Naive thymus-derived CD4-positive, alpha-beta T cell (primary cell): ENCODE measurements around the gene LMAN1L. TPM values are rescaled to one million over a fixed set of nuclear protein-coding genes. Genes with fewer than 3 reads are reported as not detected.

ENCODE experiments used
- ATAC-seq: fragments of 150-1000 bp; cut with Tn5 transposase; 2 replicates; pipeline ENCODE4 v1.10.0; 2021; ENCODE audit warnings: mild to moderate bottlenecking, moderate library complexity
- CTCF ChIA-PET: fragments of 350-600 bp; sonication (Branson Sonifier 250); formaldehyde crosslinking; loops from one replicate; lab custom pipeline; 2021; ENCODE audit warnings: antibody characterized with exemption; lab: Charles Lee
- POLR2A ChIA-PET: fragments of 350-600 bp; sonication (Branson Sonifier 250); formaldehyde crosslinking; loops from one replicate; lab custom pipeline; 2021; ENCODE audit warnings: antibody characterized with exemption, inconsistent platforms; lab: Charles Lee
- DNase-seq, 9 donors: peaks; one replicate each; pipeline versions ENCODE4 v3.0.0 to v3.0.0-alpha.2; 2020 to 2022; ENCODE audit warnings: mixed read lengths in 1 of 9
- H3K27ac ChIP-seq: one replicate; pipeline ENCODE4 v1.7.0; 2013; ENCODE audit warnings: mild to moderate bottlenecking, low read depth, low read length, moderate library complexity
- H3K27me3 ChIP-seq, 2 donors: one replicate each; pipeline ENCODE4 v1.7.0; 2013; ENCODE audit warnings: low read length in 2 of 2, mild to moderate bottlenecking in 2 of 2, moderate library complexity in 2 of 2; ENCODE audit not compliant: control insufficient read depth in 2 of 2, insufficient read depth in 2 of 2
- H3K36me3 ChIP-seq, 3 experiments: 1 replicate in 2 of 3; 2 replicates in 1 of 3; pipeline ENCODE4 v1.7.0; 2013; ENCODE audit warnings: low read length in 3 of 3, mild to moderate bottlenecking in 3 of 3, moderate library complexity in 1 of 3; ENCODE audit not compliant: insufficient read depth in 3 of 3, control insufficient read depth in 2 of 3
- H3K4me1 ChIP-seq, 2 donors: one replicate each; pipeline ENCODE4 v1.7.0; 2013; ENCODE audit warnings: low read length in 2 of 2, mild to moderate bottlenecking in 2 of 2, moderate library complexity in 1 of 2; ENCODE audit not compliant: control insufficient read depth in 2 of 2, insufficient read depth in 2 of 2
- H3K4me3 ChIP-seq: 2 replicates; pipeline ENCODE4 v1.7.0; 2013; ENCODE audit warnings: mild to moderate bottlenecking, low read length
- H3K9me3 ChIP-seq, 3 experiments: 1 replicate in 2 of 3; 2 replicates in 1 of 3; pipeline ENCODE4 v1.7.0; 2013; ENCODE audit warnings: low read length in 3 of 3; ENCODE audit not compliant: control insufficient read depth in 2 of 3
- H3K27ac Mint-ChIP-seq, 9 donors: one replicate each; pipeline ENCODE4 v1.8.0; 2020 to 2022; ENCODE audit warnings: mixed read lengths in 9 of 9, mild to moderate bottlenecking in 8 of 9, moderate library complexity in 5 of 9, inconsistent platforms in 2 of 9
- H3K27me3 Mint-ChIP-seq, 5 donors: one replicate each; pipeline ENCODE4 v1.8.0; 2021 to 2022; ENCODE audit warnings: mixed read lengths in 5 of 5, mild to moderate bottlenecking in 1 of 5
- H3K36me3 Mint-ChIP-seq, 5 donors: one replicate each; pipeline ENCODE4 v1.8.0; 2020 to 2022; ENCODE audit warnings: mixed read lengths in 5 of 5, mild to moderate bottlenecking in 3 of 5, inconsistent platforms in 1 of 5
- H3K4me1 Mint-ChIP-seq, 7 donors: one replicate each; pipeline ENCODE4 v1.8.0; 2020 to 2022; ENCODE audit warnings: mixed read lengths in 7 of 7, mild to moderate bottlenecking in 3 of 7, inconsistent platforms in 1 of 7
- H3K4me3 Mint-ChIP-seq, 10 donors: one replicate each; pipeline ENCODE4 v1.8.0; 2020 to 2022; ENCODE audit warnings: mild to moderate bottlenecking in 10 of 10, mixed read lengths in 10 of 10, moderate library complexity in 6 of 10, inconsistent platforms in 2 of 10
- H3K9me3 Mint-ChIP-seq, 11 donors: one replicate each; pipeline ENCODE4 v1.8.0; 2020 to 2022; ENCODE audit warnings: mixed read lengths in 11 of 11, mild to moderate bottlenecking in 4 of 11, inconsistent platforms in 1 of 11, moderate library complexity in 1 of 11
- intact Hi-C, 2 donors: fragments of 100-400 bp; cut with micrococcal nuclease; formaldehyde crosslinking; loops; one replicate each; pipeline ENCODE4 v1.15.1; 2023
- polyA plus RNA-seq, 2 donors: library from polyadenylated mRNA; unstranded; fragments of 300-500 nt; fragmentation: Illumina TruSeq; gene quantifications; one replicate each; pipeline ENCODE4 v1.2.3, GENCODE V29; 2021
- total RNA-seq, 6 experiments: library from RNA in 5 of 6; stranded (reverse) in 5 of 6; gene quantifications; 1 replicate in 5 of 6; 2 replicates in 1 of 6; pipeline ENCODE4 v1.2.3 and lab custom pipeline; 2021 to 2026

Gene LMAN1L
- total and polyA plus RNA-seq, 7 experiments from 2014 or later = 0.35 to 2.4 (median 1.3) TPM; not detected in 2

- POLR2A ChIA-PET = interaction anchor here (0.5 to 4.4 kb wide), 16 partner anchors 9 to 428 kb away, joined by 3 to 44 read pairs (median 7); partner anchors contain the start of genes FAM219B and SCAMP2
Measured at GRCh38 chr15:74842581-74843444, 30.2 kb downstream of the LMAN1L start, which contains the start of gene ULK3. TSS of gene ULK3 (minus strand) at chr15:74843156. CDS start at chr15:74843105, 51 bp downstream.

GRCh38 chr15:74843445-74843828, 30.8 kb downstream of the LMAN1L start:
- Histone ChIP-seq H3K36me3 (peaks cover 0 to 44% (median 4%) of the 10 kb centered on the region in 3 experiments), H3K4me1 (peaks cover 40 to 50% of the 10 kb centered on the region in 2 donors), H3K4me3 (peak overlapping the region; percentile 49), H3K27me3 (no peaks in the 10 kb centered on the region), H3K9me3 (no peaks in the 10 kb centered on the region), H3K27ac (peak overlapping the region; percentile 79)
- DNase-seq (no peak), ATAC-seq (no peak)
- ChIA-PET POLR2A (interaction anchor here (0.6 to 4.4 kb wide), 12 partner anchors 13 to 147 kb away, joined by 3 to 44 read pairs (median 12); partner anchors contain the start of genes FAM219B and SCAMP2), CTCF (interaction anchor here (1.9 to 2.6 kb wide), 5 partner anchors 9 to 63 kb away, joined by 6 to 11 read pairs (median 8); partner anchors contain the start of gene FAM219B)
- intact Hi-C loops = loop anchor here (1.0 to 10.0 kb wide), 16 partner anchors 30 to 611 kb away; partner anchors contain the start of genes COX5A (in 2 of the 2), FAM219B (in 2 of the 2), ARID3B (in 1 of the 2) and C15orf39 (in 1 of the 2)
- Mint-ChIP-seq H3K27ac (peak overlapping the region; percentile 88 to 95 (median 94)), H3K4me3 (peak overlapping the region; percentile 80 to 95 (median 88)), H3K36me3 (peaks cover 5 to 34% (median 10%) of the 10 kb centered on the region in 5 donors), H3K4me1 (peaks cover 26 to 62% (median 50%) of the 10 kb centered on the region in 7 donors), H3K9me3 (no peaks in the 10 kb centered on the region), H3K27me3 (no peaks in the 10 kb centered on the region)

More at GRCh38 chr15:74842581-74843444, 30.2 kb downstream of the LMAN1L start, which contains the start of gene ULK3:
- ATAC-seq (peak; percentile 97), DNase-seq (peak; percentile 89 to 97 (median 93))
- no peaks in the 10 kb centered on the region for H3K27me3 ChIP-seq
- peak within 1 kb of the TSS; percentile 79 for H3K27ac ChIP-seq
- Mint-ChIP-seq H3K9me3 (no peaks in the 10 kb centered on the region), H3K27me3 (no peaks in the 10 kb centered on the region), H3K4me1 (peaks cover 26 to 62% (median 50%) of the 10 kb centered on the region in 7 donors), H3K4me3 (peak within 1 kb of the TSS; percentile 80 to 95 (median 90)), H3K27ac (peak within 1 kb of the TSS; percentile 88 to 95 (median 94)), H3K36me3 (peaks cover 3 to 31% (median 5%) of the 10 kb centered on the region in 5 donors)
- intact Hi-C loops = loop anchor here (1.0 to 10.0 kb wide), 16 partner anchors 30 to 612 kb away; partner anchors contain the start of genes COX5A (in 2 of the 2), FAM219B (in 2 of the 2), ARID3B (in 1 of the 2) and C15orf39 (in 1 of the 2)
- H3K4me1 ChIP-seq = peaks cover 40 to 50% of the 10 kb centered on the region in 2 donors
- H3K9me3 ChIP-seq = no peaks in the 10 kb centered on the region
- H3K4me3 ChIP-seq = peak within 1 kb of the TSS; percentile 74
- CTCF ChIA-PET = interaction anchor here (0.5 to 2.6 kb wide), 9 partner anchors 10 to 68 kb away, joined by 3 to 11 read pairs (median 6); partner anchors contain the start of gene FAM219B
- H3K36me3 ChIP-seq = peaks cover 0 to 44% (median 4%) of the 10 kb centered on the region in 3 experiments

DNA sequence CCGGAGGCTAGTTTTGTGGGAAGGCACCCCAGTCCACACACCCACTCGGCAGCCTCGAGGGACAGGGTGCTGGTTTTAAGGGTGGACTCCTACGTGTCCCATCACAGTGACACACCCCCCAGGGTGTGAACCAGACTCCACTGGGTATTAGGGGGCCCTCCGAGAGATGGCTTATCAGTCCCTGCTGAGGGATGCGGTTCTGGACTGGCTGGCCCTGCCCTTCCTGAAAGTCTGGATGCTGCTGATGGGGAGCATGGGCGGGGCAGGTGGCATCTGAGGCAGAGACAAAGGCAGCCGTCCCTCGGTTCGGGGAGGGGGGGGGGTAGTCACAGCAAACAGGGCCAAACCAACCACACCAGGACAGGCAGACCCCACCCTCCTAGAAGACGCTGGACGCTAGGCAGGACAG, 31.3 kb downstream of the LMAN1L start:
- CTCF ChIA-PET = interaction anchor here (1.0 to 2.6 kb wide), 10 partner anchors 9 to 151 kb away, joined by 3 to 20 read pairs (median 6); partner anchors contain the start of genes FAM219B and SCAMP5
- Histone ChIP-seq H3K9me3 (no peaks in the 10 kb centered on the region), H3K4me3 (peak overlapping the region; percentile 49), H3K27ac (peak overlapping the region; percentile 79), H3K36me3 (peaks cover 0 to 44% (median 1%) of the 10 kb centered on the region in 3 experiments), H3K4me1 (peaks cover 40 to 50% of the 10 kb centered on the region in 2 donors), H3K27me3 (no peaks in the 10 kb centered on the region)
- ATAC-seq = no peak
- POLR2A ChIA-PET = interaction anchor here (1.2 to 4.4 kb wide), 14 partner anchors 10 to 608 kb away, joined by 3 to 44 read pairs (median 10); partner anchors contain the start of genes C15orf39, FAM219B and SCAMP2
- DNase-seq = no peak
- intact Hi-C loops = loop anchor here (1.0 to 10.0 kb wide), 17 partner anchors 15 to 611 kb away; partner anchors contain the start of genes COX5A (in 2 of the 2), FAM219B (in 2 of the 2), ARID3B (in 1 of the 2) and C15orf39 (in 1 of the 2)
- Mint-ChIP-seq H3K4me1 (peaks cover 26 to 62% (median 50%) of the 10 kb centered on the region in 7 donors), H3K9me3 (no peaks in the 10 kb centered on the region), H3K27ac (peak overlapping the region; percentile 59 to 95 (median 94)), H3K36me3 (peaks cover 5 to 38% (median 13%) of the 10 kb centered on the region in 5 donors), H3K27me3 (no peaks in the 10 kb centered on the region), H3K4me3 (peak overlapping the region in 8 of 10 donors; percentile 80 to 95 (median 87))

- ChIA-PET CTCF (interaction anchor here (0.9 to 2.6 kb wide), 11 partner anchors 8 to 151 kb away, joined by 3 to 20 read pairs (median 5); partner anchors contain the start of genes FAM219B and SCAMP5), POLR2A (interaction anchor here (0.6 to 4.4 kb wide), 20 partner anchors 10 to 607 kb away, joined by 3 to 44 read pairs (median 5); partner anchors contain the start of genes C15orf39, FAM219B, RPP25 and SCAMP2)
- Mint-ChIP-seq H3K27me3 (no peaks in the 10 kb centered on the region), H3K9me3 (no peaks in the 10 kb centered on the region), H3K4me3 (peak overlapping the region; percentile 51 to 95 (median 80)), H3K4me1 (peaks cover 26 to 62% (median 50%) of the 10 kb centered on the region in 7 donors), H3K36me3 (peaks cover 5 to 40% (median 14%) of the 10 kb centered on the region in 5 donors), H3K27ac (peak overlapping the region; percentile 67 to 95 (median 94))
- peak overlapping the region; percentile 79 for H3K27ac ChIP-seq
- ATAC-seq (no peak), DNase-seq (peak in 1 of 9 donors; percentile 29)
- peaks cover 0 to 43% (median 0%) of the 10 kb centered on the region in 3 experiments for H3K36me3 ChIP-seq
- H3K9me3 ChIP-seq = no peaks in the 10 kb centered on the region
- intact Hi-C loops = loop anchor here (1.0 to 10.0 kb wide), 6 partner anchors 14 to 610 kb away; partner anchors contain the start of genes C15orf39 (in 1 of the 2), SCAMP2 (in 1 of the 2) and SIN3A (in 1 of the 2)
- peaks cover 40 to 50% of the 10 kb centered on the region in 2 donors for H3K4me1 ChIP-seq
- H3K4me3 ChIP-seq = peak overlapping the region; percentile 49
- no peaks in the 10 kb centered on the region for H3K27me3 ChIP-seq
Measured at GRCh38 chr15:74844319-74845207, 31.9 kb downstream of the LMAN1L start.

GRCh38 chr15:74845208-74845568, 32.6 kb downstream of the LMAN1L start:
- Histone ChIP-seq H3K9me3 (no peaks in the 10 kb centered on the region), H3K4me1 (peaks cover 40 to 50% of the 10 kb centered on the region in 2 donors), H3K27me3 (no peaks in the 10 kb centered on the region), H3K4me3 (peak overlapping the region; percentile 49), H3K36me3 (peaks cover 0 to 43% (median 0%) of the 10 kb centered on the region in 3 experiments), H3K27ac (peak overlapping the region; percentile 79)
- Mint-ChIP-seq H3K4me1 (peaks cover 26 to 62% (median 50%) of the 10 kb centered on the region in 7 donors), H3K9me3 (no peaks in the 10 kb centered on the region), H3K4me3 (peak overlapping the region; percentile 51 to 95 (median 80)), H3K27ac (peak overlapping the region; percentile 67 to 95 (median 94)), H3K36me3 (peaks cover 5 to 40% (median 17%) of the 10 kb centered on the region in 5 donors), H3K27me3 (no peaks in the 10 kb centered on the region)
- ChIA-PET CTCF (interaction anchor here (0.9 to 2.6 kb wide), 10 partner anchors 8 to 150 kb away, joined by 3 to 20 read pairs (median 6); partner anchors contain the start of genes FAM219B and SCAMP5), POLR2A (interaction anchor here (0.6 to 4.4 kb wide), 18 partner anchors 9 to 607 kb away, joined by 3 to 44 read pairs (median 5); partner anchors contain the start of genes C15orf39, FAM219B, RPP25 and SCAMP2)
- intact Hi-C loops = loop anchor here (1.0 to 10.0 kb wide), 5 partner anchors 14 to 610 kb away; partner anchors contain the start of genes C15orf39 (in 1 of the 2), SCAMP2 (in 1 of the 2) and SIN3A (in 1 of the 2)
- peak; percentile 39 for ATAC-seq
- peak in 8 of 9 donors; percentile 33 to 64 (median 57) for DNase-seq
